Measurements from ENCODE around the gene PRRX2. TPM values are rescaled to one million over a fixed set of nuclear protein-coding genes. Genes with fewer than 3 reads are reported as not detected.

Gene PRRX2
- total RNA-seq, 4 donors from 2014 or later: 9.6 to 32.1 (median 14.9) TPM

- Histone ChIP-seq H3K4me1 (peaks cover 0 to 38% (median 4%) of the 10 kb centered on the region in 4 donors), H3K36me3 (no peaks in the 10 kb centered on the region), H3K27me3 (peaks cover 0 to 48% of the 10 kb centered on the region in 2 donors), H3K27ac (peak overlapping the region in 1 of 4 donors; percentile 66), H3K9me3 (no peaks in the 10 kb centered on the region), H3K4me3 (no peak overlapping the region)
- no peak for TF ChIP-seq POLR2A (IDR thresholded peaks at IDR 0.05)
- no peak for TF ChIP-seq CTCF (IDR thresholded peaks at IDR 0.05)
- TF ChIP-seq EP300 (IDR thresholded peaks at IDR 0.05): no peak
- DNase-seq (ENCODE audit: low spot score in 2 of 2): no peak
- 71 to 85% methylated on average over 11 of the region's 11 CpGs for WGBS, 2 donors
Measured at GRCh38 chr9:129667378-129667777, 1.9 kb downstream of the PRRX2 start.

- Histone ChIP-seq H3K9me3 (no peaks in the 10 kb centered on the region), H3K36me3 (no peaks in the 10 kb centered on the region), H3K4me3 (no peak overlapping the region), H3K27ac (peak overlapping the region in 1 of 4 donors; percentile 66), H3K27me3 (peaks cover 0 to 48% of the 10 kb centered on the region in 2 donors), H3K4me1 (peaks cover 0 to 38% (median 4%) of the 10 kb centered on the region in 4 donors)
- DNase-seq (ENCODE audit: low spot score in 2 of 2): no peak
- TF ChIP-seq EP300 (IDR thresholded peaks at IDR 0.05): no peak
- TF ChIP-seq POLR2A (IDR thresholded peaks at IDR 0.05): no peak
- TF ChIP-seq CTCF (IDR thresholded peaks at IDR 0.05): no peak
- 80 to 85% methylated on average over 5 to 9 of the region's 9 CpGs for WGBS, 2 donors
Measured at GRCh38 chr9:129667850-129668249, 2.4 kb downstream of the PRRX2 start.

GRCh38 chr9:129669141-129669718 lies 3.8 kb downstream of the PRRX2 start:
- peaks cover 0 to 40% of the 10 kb centered on the region in 2 donors for H3K27me3 ChIP-seq
- no peaks in the 10 kb centered on the region for H3K36me3 ChIP-seq
- H3K4me3 ChIP-seq: no peak overlapping the region
- 61 to 62% methylated on average over 17 of the region's 17 CpGs for WGBS, 2 donors
- TF ChIP-seq POLR2A (IDR thresholded peaks at IDR 0.05): no peak
- no peak for TF ChIP-seq EP300 (IDR thresholded peaks at IDR 0.05)
- no peak for TF ChIP-seq CTCF (IDR thresholded peaks at IDR 0.05)
- H3K9me3 ChIP-seq: no peaks in the 10 kb centered on the region
- peaks cover 0 to 38% (median 4%) of the 10 kb centered on the region in 4 donors for H3K4me1 ChIP-seq
- DNase-seq (ENCODE audit: low spot score in 2 of 2): no peak
- H3K27ac ChIP-seq: no peak overlapping the region

GRCh38 chr9:129669946-129670345 lies 4.5 kb downstream of the PRRX2 start:
- Histone ChIP-seq H3K27ac (no peak overlapping the region), H3K9me3 (no peaks in the 10 kb centered on the region), H3K4me1 (peaks cover 0 to 35% (median 2%) of the 10 kb centered on the region in 4 donors), H3K4me3 (no peak overlapping the region), H3K36me3 (no peaks in the 10 kb centered on the region), H3K27me3 (peaks cover 0 to 35% of the 10 kb centered on the region in 2 donors)
- WGBS, 2 donors: 87 to 89% methylated on average over 13 of the region's 13 CpGs
- TF ChIP-seq POLR2A (IDR thresholded peaks at IDR 0.05) (no peak), EP300 (IDR thresholded peaks at IDR 0.05) (no peak), CTCF (IDR thresholded peaks at IDR 0.05) (no peak)
- DNase-seq (ENCODE audit: low spot score in 2 of 2): no peak

GRCh38 chr9:129671065-129671464 lies 5.6 kb downstream of the PRRX2 start:
- no peak overlapping the region for H3K4me3 ChIP-seq
- TF ChIP-seq CTCF (IDR thresholded peaks at IDR 0.05) (no peak), EP300 (IDR thresholded peaks at IDR 0.05) (no peak), POLR2A (IDR thresholded peaks at IDR 0.05) (no peak)
- 73 to 78% methylated on average over 9 of the region's 9 CpGs for WGBS, 2 donors

More at GRCh38 chr9:129671065-129671464, 5.6 kb downstream of the PRRX2 start:
- no peak for DNase-seq (ENCODE audit: low spot score in 2 of 2)
- H3K36me3 ChIP-seq: no peaks in the 10 kb centered on the region
- H3K9me3 ChIP-seq: no peaks in the 10 kb centered on the region
- H3K27me3 ChIP-seq: peaks cover 0 to 37% of the 10 kb centered on the region in 2 donors
- H3K27ac ChIP-seq: no peak overlapping the region
- peaks cover 0 to 39% (median under 1%) of the 10 kb centered on the region in 4 donors for H3K4me1 ChIP-seq
